Motor neuron (in vitro differentiated cells): ENCODE measurements around the gene TMPRSS11E. TPM values are rescaled to one million over a fixed set of nuclear protein-coding genes. Genes with fewer than 3 reads are reported as not detected.
A peak's percentile ranks its signal among the peaks of the same experiment; 100 is the strongest.
"Not testable (repeated sequence)": the region's sequence is repeated elsewhere in the genome, so short reads cannot be mapped to it uniquely, and the experiment has no call there.

ENCODE experiments used
- ATAC-seq, 8 experiments: fragments of 200-7000 bp; cut with Tn5 transposase; replicated peaks in 6 of 8; 2 replicates each; pipeline ENCODE4 v1.8.0; 2021; ENCODE audit warnings: mild to moderate bottlenecking in 8 of 8, moderate library complexity in 8 of 8
- H3K27ac ChIP-seq, 2 donors: fragments of 250-450 bp; sonication (Bioruptor Pico); 2 replicates each; pipeline ENCODE4 v1.9.0; 2021; ENCODE audit warnings: antibody characterized with exemption in 2 of 2, mild to moderate bottlenecking in 2 of 2, moderate library complexity in 1 of 2
- H3K4me1 ChIP-seq, 2 donors: fragments of 250-450 bp; sonication (Bioruptor Pico); replicated peaks in 1 of 2; 2 replicates each; pipeline ENCODE4 v1.6.1; 2021; ENCODE audit warnings: antibody characterized with exemption in 2 of 2, mild to moderate bottlenecking in 2 of 2, moderate library complexity in 1 of 2
- H3K4me3 ChIP-seq, 5 donors: fragments of 250-450 bp; sonication (Bioruptor Pico); 2 replicates each; pipeline ENCODE4 v1.9.0; 2021; ENCODE audit warnings: antibody characterized with exemption in 5 of 5, mild to moderate bottlenecking in 5 of 5, moderate library complexity in 4 of 5
- WGBS, 10 experiments: fragments of 450-650 bp; shearing (Covaris generic); methylation state at CpG; one replicate each; pipeline ENCODE4 v1.0.0; 2022; 5-methylcytosine and 5-hydroxymethylcytosine counted together
- in situ Hi-C, 9 experiments: fragments of 400-800 bp; cut with MboI; loops; one replicate each; pipeline ENCODE4 v1.15.0; 2021; ENCODE audit warnings: low sequenced_read_pairs in 9 of 9, low pct_unique_long_range_greater_than_20kb in 2 of 9; ENCODE audit not compliant: unreplicated experiment in 9 of 9
- total RNA-seq, 8 experiments: library from RNA; unstranded; fragments of 300-600 nt; gene quantifications; 2 replicates each; pipeline versions ENCODE4 v1.2.3 to v1.2.4, GENCODE V29; 2022

TMPRSS11E gene
- total RNA-seq, 8 experiments from 2014 or later: not detected

- peak in 2 of 8 experiments; percentile 62 to 76 for ATAC-seq
- Histone ChIP-seq H3K4me3 (no peak overlapping the region), H3K4me1 (no peaks in the 10 kb centered on the region), H3K27ac (no peak overlapping the region)
- in situ Hi-C loops: no loop called here
- 0 to 83% (median 80%) methylated on average over 1 of the region's 6 CpGs; no CpG with 5 or more reads in 6 of the 10 experiments for WGBS, 10 experiments
Measured at GRCh38 chr4:68535974-68536373, 88.7 kb downstream of the TMPRSS11E start.

DNA sequence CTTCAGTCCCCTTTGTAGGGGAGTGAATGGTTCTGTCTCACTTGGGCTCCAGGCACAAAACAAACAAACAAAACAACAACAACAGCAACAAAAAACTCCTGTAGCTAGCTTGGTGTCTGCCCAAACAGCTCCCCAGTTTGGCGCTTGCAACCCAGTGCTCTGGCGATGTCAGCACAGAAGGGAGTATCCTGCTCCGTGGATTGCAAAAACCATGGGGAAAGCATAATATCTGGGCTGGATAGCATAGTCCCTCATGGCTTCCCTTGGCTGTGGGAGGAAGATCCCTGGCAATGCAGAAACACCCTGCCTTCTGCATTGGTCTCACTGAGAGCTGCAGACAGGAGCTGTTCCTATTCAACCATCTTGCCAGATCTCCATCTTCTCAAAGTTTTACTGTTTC, 89.1 kb downstream of the TMPRSS11E start:
- no peak overlapping the region for H3K4me3 ChIP-seq
- no peak overlapping the region for H3K27ac ChIP-seq
- in situ Hi-C loops: no loop called here
- no peaks in the 10 kb centered on the region for H3K4me1 ChIP-seq
- peak in 2 of 8 experiments; percentile 69 for ATAC-seq
- 6 to 83% (median 75%) methylated on average over 1 to 3 of the region's 3 CpGs; no CpG with 5 or more reads in 6 of the 10 experiments for WGBS, 10 experiments

GRCh38 chr4:68542742-68543141, 95.5 kb downstream of the TMPRSS11E start:
- ATAC-seq, H3K27ac ChIP-seq, H3K4me1 ChIP-seq, H3K4me3 ChIP-seq, in situ Hi-C loops: not testable (repeated sequence)
- 40 to 87% methylated on average over 1 to 3 of the region's 13 CpGs; no CpG with 5 or more reads in 8 of the 10 experiments for WGBS, 10 experiments

Other genes with a start within 250 kb of the TMPRSS11E start
- gene TMPRSS11B, start 201.8 kb upstream of the TMPRSS11E start, total RNA-seq: under 1 TPM in 2 of 8 experiments, not detected in 6; 0.08 to 0.19 TPM
- 10 to 100 TPM; 62.3 to 92.7 (median 77.1) TPM for gene YTHDC1, start 97.4 kb upstream of the TMPRSS11E start, total RNA-seq
- gene UGT2B17, start 128.9 kb downstream of the TMPRSS11E start, total RNA-seq: under 1 TPM in 1 of 8 experiments, not detected in 7; 0.41 TPM
- under 1 TPM in 3 of 8 experiments, not detected in 5; 0.05 to 0.14 (median 0.08) TPM for gene UGT2B15, start 223.2 kb downstream of the TMPRSS11E start, total RNA-seq